Measurements from ENCODE around the gene LMX1A. TPM values are rescaled to one million over a fixed set of nuclear protein-coding genes. Genes with fewer than 3 reads are reported as not detected.
A peak's percentile ranks its signal among the peaks of the same experiment; 100 is the strongest.

LMX1A gene
- total RNA-seq, 1 experiment from 2014 or later = not detected

DNA sequence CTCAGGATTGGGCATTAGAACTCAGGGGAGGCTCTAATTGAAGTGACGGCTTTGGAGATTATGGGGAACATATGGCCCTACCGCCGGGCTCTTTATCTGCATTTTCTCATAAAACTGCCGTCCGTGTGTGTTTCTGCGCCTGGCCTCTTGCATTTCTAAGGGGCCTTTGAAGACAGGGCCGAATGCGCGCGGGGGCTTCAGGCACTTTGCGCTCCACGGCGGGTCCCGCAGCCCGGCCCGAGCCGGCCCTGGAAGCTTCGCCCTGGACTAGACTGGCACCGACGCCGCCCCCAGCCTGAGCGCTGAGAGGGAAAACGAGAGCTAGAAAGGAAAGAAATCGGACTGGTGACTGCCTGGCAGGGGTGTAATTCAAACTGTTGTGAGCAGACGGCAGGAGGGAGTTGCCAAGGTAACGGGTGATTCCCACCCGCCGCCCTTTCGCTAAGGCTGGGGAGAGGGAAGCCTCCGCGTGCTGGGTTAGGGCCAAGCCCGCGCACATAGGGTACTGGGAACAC, 120.7 kb downstream of the LMX1A start:
- Histone ChIP-seq H3K36me3 (ENCODE audit: control insufficient read depth, insufficient read depth, low read length) (no peaks in the 10 kb centered on the region), H3K4me1 (ENCODE audit: control insufficient read depth, insufficient read depth, low read length) (no peaks in the 10 kb centered on the region), H3K4me3 (ENCODE audit: low read depth in 2 of 2, low read length in 2 of 2) (peak overlapping the region; percentile 13 to 24), H3K27me3 (ENCODE audit: control insufficient read depth, insufficient read depth, low read length) (peaks cover 39% of the 10 kb centered on the region), H3K27ac (ENCODE audit: low read length) (no peak overlapping the region), H3K9me3 (ENCODE audit: control insufficient read depth, insufficient read depth, low read depth, low read length) (no peaks in the 10 kb centered on the region)
- TF ChIP-seq, protein P1, sequence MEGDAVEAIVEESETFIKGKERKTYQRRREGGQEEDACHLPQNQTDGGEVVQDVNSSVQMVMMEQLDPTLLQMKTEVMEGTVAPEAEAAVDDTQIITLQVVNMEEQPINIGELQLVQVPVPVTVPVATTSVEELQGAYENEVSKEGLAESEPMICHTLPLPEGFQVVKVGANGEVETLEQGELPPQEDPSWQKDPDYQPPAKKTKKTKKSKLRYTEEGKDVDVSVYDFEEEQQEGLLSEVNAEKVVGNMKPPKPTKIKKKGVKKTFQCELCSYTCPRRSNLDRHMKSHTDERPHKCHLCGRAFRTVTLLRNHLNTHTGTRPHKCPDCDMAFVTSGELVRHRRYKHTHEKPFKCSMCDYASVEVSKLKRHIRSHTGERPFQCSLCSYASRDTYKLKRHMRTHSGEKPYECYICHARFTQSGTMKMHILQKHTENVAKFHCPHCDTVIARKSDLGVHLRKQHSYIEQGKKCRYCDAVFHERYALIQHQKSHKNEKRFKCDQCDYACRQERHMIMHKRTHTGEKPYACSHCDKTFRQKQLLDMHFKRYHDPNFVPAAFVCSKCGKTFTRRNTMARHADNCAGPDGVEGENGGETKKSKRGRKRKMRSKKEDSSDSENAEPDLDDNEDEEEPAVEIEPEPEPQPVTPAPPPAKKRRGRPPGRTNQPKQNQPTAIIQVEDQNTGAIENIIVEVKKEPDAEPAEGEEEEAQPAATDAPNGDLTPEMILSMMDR (IDR thresholded peaks at IDR 0.05) = no peak
- TF ChIP-seq TCF7L2 (IDR thresholded peaks at IDR 0.05; ENCODE audit: low read depth, low read length) (no peak), POLR2AphosphoS5 (IDR thresholded peaks at IDR 0.05; ENCODE audit: low read depth, low read length) (no peak), SIN3A (IDR thresholded peaks at IDR 0.05; ENCODE audit: borderline replicate concordance, insufficient read depth, low read depth, low read length) (no peak)
- TF ChIP-seq, protein P2, sequence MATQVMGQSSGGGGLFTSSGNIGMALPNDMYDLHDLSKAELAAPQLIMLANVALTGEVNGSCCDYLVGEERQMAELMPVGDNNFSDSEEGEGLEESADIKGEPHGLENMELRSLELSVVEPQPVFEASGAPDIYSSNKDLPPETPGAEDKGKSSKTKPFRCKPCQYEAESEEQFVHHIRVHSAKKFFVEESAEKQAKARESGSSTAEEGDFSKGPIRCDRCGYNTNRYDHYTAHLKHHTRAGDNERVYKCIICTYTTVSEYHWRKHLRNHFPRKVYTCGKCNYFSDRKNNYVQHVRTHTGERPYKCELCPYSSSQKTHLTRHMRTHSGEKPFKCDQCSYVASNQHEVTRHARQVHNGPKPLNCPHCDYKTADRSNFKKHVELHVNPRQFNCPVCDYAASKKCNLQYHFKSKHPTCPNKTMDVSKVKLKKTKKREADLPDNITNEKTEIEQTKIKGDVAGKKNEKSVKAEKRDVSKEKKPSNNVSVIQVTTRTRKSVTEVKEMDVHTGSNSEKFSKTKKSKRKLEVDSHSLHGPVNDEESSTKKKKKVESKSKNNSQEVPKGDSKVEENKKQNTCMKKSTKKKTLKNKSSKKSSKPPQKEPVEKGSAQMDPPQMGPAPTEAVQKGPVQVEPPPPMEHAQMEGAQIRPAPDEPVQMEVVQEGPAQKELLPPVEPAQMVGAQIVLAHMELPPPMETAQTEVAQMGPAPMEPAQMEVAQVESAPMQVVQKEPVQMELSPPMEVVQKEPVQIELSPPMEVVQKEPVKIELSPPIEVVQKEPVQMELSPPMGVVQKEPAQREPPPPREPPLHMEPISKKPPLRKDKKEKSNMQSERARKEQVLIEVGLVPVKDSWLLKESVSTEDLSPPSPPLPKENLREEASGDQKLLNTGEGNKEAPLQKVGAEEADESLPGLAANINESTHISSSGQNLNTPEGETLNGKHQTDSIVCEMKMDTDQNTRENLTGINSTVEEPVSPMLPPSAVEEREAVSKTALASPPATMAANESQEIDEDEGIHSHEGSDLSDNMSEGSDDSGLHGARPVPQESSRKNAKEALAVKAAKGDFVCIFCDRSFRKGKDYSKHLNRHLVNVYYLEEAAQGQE (IDR thresholded peaks at IDR 0.05; ENCODE audit: insufficient read depth in 1 of 2, low read depth in 2 of 2, low read length in 1 of 2) = no peak
- ATAC-seq = peak; percentile 69
- intact Hi-C loops (cut with micrococcal nuclease; ENCODE audit: unreplicated experiment) (no loop called here), in situ Hi-C loops (cut with HindIII; ENCODE audit: low pct_unique_long_range_greater_than_20kb, low sequenced_read_pairs) (no loop called here)
- CTCF ChIA-PET = no interaction called here
- no TSS peak for BruUV-seq (replicated peaks)
- DNase-seq (ENCODE audit: low read depth, low spot score) = no peak
- POLR2A ChIA-PET = no interaction called here

DNA sequence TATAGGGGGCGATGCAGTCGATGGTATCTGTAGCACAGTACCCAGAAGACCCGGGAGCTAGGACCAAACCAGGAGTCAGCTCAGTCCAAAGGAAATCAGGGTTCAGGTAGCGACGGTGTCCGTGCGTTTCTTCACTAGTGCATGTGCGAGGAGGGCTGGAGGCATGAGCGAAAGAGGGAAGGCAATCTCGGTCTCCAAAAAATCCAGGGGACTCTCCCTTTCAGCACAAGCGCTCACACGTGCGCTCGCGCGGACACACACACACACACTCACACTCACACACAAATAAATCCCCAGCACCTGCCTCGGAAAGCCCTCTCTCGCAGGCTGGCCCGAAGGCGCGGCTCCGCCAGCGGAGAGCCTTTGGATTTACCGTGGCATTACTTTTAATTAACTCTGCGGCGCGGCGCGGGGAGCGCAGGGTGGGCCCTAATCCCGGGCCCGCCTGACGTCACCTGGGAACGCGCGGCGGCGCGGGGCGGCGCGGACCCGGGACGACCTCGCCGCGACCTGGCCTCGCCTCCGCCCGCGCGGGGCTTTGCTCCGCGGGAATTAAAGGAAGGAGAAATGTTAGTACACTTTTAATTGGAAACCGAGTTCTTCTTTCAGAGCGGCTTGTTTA, 121.2 kb downstream of the LMX1A start:
- no TSS peak for BruUV-seq (replicated peaks)
- no peak for DNase-seq (ENCODE audit: low read depth, low spot score)

More for the DNA sequence above, 121.2 kb downstream of the LMX1A start:
- ChIA-PET POLR2A (no interaction called here), CTCF (no interaction called here)
- peak; percentile 53 for ATAC-seq
- no peaks in the 10 kb centered on the region for H3K36me3 ChIP-seq (ENCODE audit: control insufficient read depth, insufficient read depth, low read length)
- in situ Hi-C loops (cut with HindIII; ENCODE audit: low pct_unique_long_range_greater_than_20kb, low sequenced_read_pairs) = no loop called here
- no peaks in the 10 kb centered on the region for H3K9me3 ChIP-seq (ENCODE audit: control insufficient read depth, insufficient read depth, low read depth, low read length)
- intact Hi-C loops (cut with micrococcal nuclease; ENCODE audit: unreplicated experiment) = no loop called here
- peak overlapping the region; percentile 13 to 24 for H3K4me3 ChIP-seq (ENCODE audit: low read depth in 2 of 2, low read length in 2 of 2)
- TF ChIP-seq TCF7L2 (IDR thresholded peaks at IDR 0.05; ENCODE audit: low read depth, low read length) = no peak
- TF ChIP-seq, protein P2 (IDR thresholded peaks at IDR 0.05; ENCODE audit: insufficient read depth in 1 of 2, low read depth in 2 of 2, low read length in 1 of 2) = no peak
- no peak for TF ChIP-seq SIN3A (IDR thresholded peaks at IDR 0.05; ENCODE audit: borderline replicate concordance, insufficient read depth, low read depth, low read length)
- TF ChIP-seq, protein P1 (IDR thresholded peaks at IDR 0.05) = no peak
- TF ChIP-seq POLR2AphosphoS5 (IDR thresholded peaks at IDR 0.05; ENCODE audit: low read depth, low read length) = no peak
- no peaks in the 10 kb centered on the region for H3K4me1 ChIP-seq (ENCODE audit: control insufficient read depth, insufficient read depth, low read length)
- peaks cover 38% of the 10 kb centered on the region for H3K27me3 ChIP-seq (ENCODE audit: control insufficient read depth, insufficient read depth, low read length)
- H3K27ac ChIP-seq (ENCODE audit: low read length) = no peak overlapping the region

Data from Panc1 (cell line).